Adrenal gland (tissue), 5 donors: ENCODE results near the gene ZFYVE19.

Experiments used
- CTCF ChIP-seq, 6 experiments: fragments of 450-650 bp in 4 of 6; fragments of 200-600 bp in 2 of 6; sonication (generic) in 1 of 6; IDR thresholded peaks; 1 replicate in 5 of 6; 2 replicates in 1 of 6; pipeline versions ENCODE4 v1.5.1 to v1.8.0; 2016 to 2021; ENCODE audit warnings: antibody characterized with exemption in 6 of 6, mild to moderate bottlenecking in 2 of 6, moderate library complexity in 1 of 6
- POLR2A ChIP-seq, 2 donors: fragments of 450-650 bp; IDR thresholded peaks; one replicate each; pipeline ENCODE4 v1.6.1; 2017; ENCODE audit warnings: antibody characterized with exemption in 2 of 2, mild to moderate bottlenecking in 2 of 2, moderate library complexity in 1 of 2
- donor health status: DM: no; HTN: no; CAD: no.

- no peak for TF ChIP-seq CTCF (IDR thresholded peaks at IDR 0.05)
- no peak for TF ChIP-seq POLR2A (IDR thresholded peaks at IDR 0.05)
Measured at GRCh38 chr15:40767838-40768500, 38.9 kb upstream of the ZFYVE19 start.
